PFSK-1 (cell line): ENCODE data around the gene MED23.

Experiments
- FOXP2 ChIP-seq: optimal IDR thresholded peaks from 2 replicates; pipeline ENCODE3; 2011; ENCODE audit warnings: borderline replicate concordance, control low read depth, inconsistent platforms; ENCODE audit not compliant: insufficient read depth; ENCODE audit errors: extremely low read length, extremely low read depth
- POLR2AphosphoS5 ChIP-seq: IDR thresholded peaks from 2 replicates; pipeline ENCODE4 v1.6.1; 2012; ENCODE audit warnings: low read depth, mild to moderate bottlenecking, control low read depth, low read length, moderate library complexity
- SIN3A ChIP-seq: IDR thresholded peaks from 2 replicates; pipeline ENCODE4 v1.6.1; 2012; ENCODE audit warnings: mild to moderate bottlenecking, low read length, moderate library complexity, borderline replicate concordance; ENCODE audit not compliant: insufficient read depth
- TAF1 ChIP-seq: IDR thresholded peaks from 2 replicates; pipeline ENCODE4 v1.6.1; 2012; ENCODE audit warnings: low read length, control low read depth, borderline replicate concordance; ENCODE audit not compliant: insufficient read depth
- TF ChIP-seq, protein P1 (sequence below), 2 experiments: IDR thresholded peaks; 2 replicates each; pipeline versions ENCODE4 v1.6.1 to v1.8.0; 2011 to 2012; ENCODE audit warnings: low read depth in 2 of 2, low read length in 2 of 2, control low read depth in 1 of 2, inconsistent platforms in 1 of 2, mild to moderate bottlenecking in 1 of 2, moderate library complexity in 1 of 2; ENCODE audit not compliant: insufficient read depth in 1 of 2

Gene MED23

GRCh38 chr6:131574133-131574532 is 53.9 kb downstream of the MED23 start:
- no peak for TF ChIP-seq TAF1
- no peak for TF ChIP-seq POLR2AphosphoS5
- TF ChIP-seq, protein P1, sequence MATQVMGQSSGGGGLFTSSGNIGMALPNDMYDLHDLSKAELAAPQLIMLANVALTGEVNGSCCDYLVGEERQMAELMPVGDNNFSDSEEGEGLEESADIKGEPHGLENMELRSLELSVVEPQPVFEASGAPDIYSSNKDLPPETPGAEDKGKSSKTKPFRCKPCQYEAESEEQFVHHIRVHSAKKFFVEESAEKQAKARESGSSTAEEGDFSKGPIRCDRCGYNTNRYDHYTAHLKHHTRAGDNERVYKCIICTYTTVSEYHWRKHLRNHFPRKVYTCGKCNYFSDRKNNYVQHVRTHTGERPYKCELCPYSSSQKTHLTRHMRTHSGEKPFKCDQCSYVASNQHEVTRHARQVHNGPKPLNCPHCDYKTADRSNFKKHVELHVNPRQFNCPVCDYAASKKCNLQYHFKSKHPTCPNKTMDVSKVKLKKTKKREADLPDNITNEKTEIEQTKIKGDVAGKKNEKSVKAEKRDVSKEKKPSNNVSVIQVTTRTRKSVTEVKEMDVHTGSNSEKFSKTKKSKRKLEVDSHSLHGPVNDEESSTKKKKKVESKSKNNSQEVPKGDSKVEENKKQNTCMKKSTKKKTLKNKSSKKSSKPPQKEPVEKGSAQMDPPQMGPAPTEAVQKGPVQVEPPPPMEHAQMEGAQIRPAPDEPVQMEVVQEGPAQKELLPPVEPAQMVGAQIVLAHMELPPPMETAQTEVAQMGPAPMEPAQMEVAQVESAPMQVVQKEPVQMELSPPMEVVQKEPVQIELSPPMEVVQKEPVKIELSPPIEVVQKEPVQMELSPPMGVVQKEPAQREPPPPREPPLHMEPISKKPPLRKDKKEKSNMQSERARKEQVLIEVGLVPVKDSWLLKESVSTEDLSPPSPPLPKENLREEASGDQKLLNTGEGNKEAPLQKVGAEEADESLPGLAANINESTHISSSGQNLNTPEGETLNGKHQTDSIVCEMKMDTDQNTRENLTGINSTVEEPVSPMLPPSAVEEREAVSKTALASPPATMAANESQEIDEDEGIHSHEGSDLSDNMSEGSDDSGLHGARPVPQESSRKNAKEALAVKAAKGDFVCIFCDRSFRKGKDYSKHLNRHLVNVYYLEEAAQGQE (IDR thresholded peaks at IDR 0.05; ENCODE audit: insufficient read depth in 1 of 2, low read depth in 2 of 2, low read length in 2 of 2) = no peak
- TF ChIP-seq FOXP2 = no peak
- TF ChIP-seq SIN3A = no peak

- TF ChIP-seq POLR2AphosphoS5 = no peak
- TF ChIP-seq, protein P1 (IDR thresholded peaks at IDR 0.05; ENCODE audit: insufficient read depth in 1 of 2, low read depth in 2 of 2, low read length in 2 of 2) = no peak
- TF ChIP-seq TAF1 = no peak
- no peak for TF ChIP-seq SIN3A
- no peak for TF ChIP-seq FOXP2
These were observed 55.2 kb downstream of the MED23 start, which contains the start of gene ARG1 for GRCh38 chr6:131572686-131573415. Gene ARG1 (plus strand): TSS chr6:131573226. CDS start chr6:131573283, 57 bp downstream.

DNA sequence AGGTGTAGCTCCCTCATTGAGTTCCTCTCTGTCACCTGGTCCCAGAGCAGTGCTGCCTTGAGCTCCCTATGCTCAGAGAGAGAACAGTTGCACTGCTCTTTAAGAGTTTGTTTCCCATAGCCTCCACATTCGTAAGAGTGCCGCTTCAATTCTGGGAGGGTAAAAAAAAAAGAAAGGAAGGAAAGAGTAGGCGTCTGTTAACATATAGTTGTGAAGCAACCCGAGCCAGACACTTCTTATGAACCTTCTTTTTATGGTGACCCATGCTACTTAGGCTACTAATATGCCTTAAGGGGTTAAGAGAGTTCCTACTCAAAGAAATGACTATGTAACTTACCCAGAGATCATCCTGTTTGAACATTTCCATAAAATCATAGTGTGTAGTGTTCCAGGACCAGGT is 59.3 kb downstream of the MED23 start:
- TF ChIP-seq POLR2AphosphoS5 (no peak), FOXP2 (no peak), TAF1 (no peak), SIN3A (no peak)
- TF ChIP-seq, protein P1 (IDR thresholded peaks at IDR 0.05; ENCODE audit: insufficient read depth in 1 of 2, low read depth in 2 of 2, low read length in 2 of 2) = no peak

DNA sequence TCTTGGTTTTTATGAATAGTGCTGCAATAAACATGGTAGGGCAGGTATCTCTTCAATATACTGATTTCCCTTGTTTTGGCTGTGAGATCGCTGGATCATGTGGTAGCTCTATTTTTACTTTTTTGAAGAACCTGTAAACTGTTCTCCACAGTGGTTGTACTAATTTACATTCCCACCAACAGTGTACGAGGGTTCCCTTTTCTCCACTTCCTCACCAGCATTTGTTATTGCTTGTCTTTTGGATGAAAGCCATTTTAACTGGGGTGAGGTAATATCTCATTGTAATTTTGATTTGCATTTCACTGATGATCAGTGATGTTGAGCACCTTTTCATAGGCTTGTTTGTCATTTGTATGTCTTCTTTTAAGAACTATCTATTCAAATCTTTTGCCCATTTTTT is 63.0 kb downstream of the MED23 start:
- TF ChIP-seq FOXP2 (no peak), POLR2AphosphoS5 (no peak), SIN3A (no peak), TAF1 (no peak)
- TF ChIP-seq, protein P1 (IDR thresholded peaks at IDR 0.05; ENCODE audit: insufficient read depth in 1 of 2, low read depth in 2 of 2, low read length in 2 of 2) = no peak
